Bronchial epithelial cell (primary cell): ENCODE measurements around the gene KCNK10. TPM values are rescaled to one million over a fixed set of nuclear protein-coding genes. Genes with fewer than 3 reads are reported as not detected.

Source experiments
- DNase-seq: peaks from one replicate; pipeline ENCODE4 v3.0.0-alpha.2; 2010; ENCODE audit warnings: low read depth
- FAIRE-seq: peaks from 2 replicates; lab custom pipeline; 2011; peaks lifted over from hg19 to GRCh38; lab: Jason Lieb, UNC
- H3K27me3 ChIP-seq: 2 replicates; pipeline ENCODE4 v1.5.1; 2011; ENCODE audit warnings: low read length; ENCODE audit not compliant: control insufficient read depth, insufficient read depth
- H3K36me3 ChIP-seq: 2 replicates; pipeline ENCODE4 v1.5.1; 2011; ENCODE audit warnings: low read length; ENCODE audit not compliant: control insufficient read depth, insufficient read depth
- H3K4me3 ChIP-seq: 2 replicates; pipeline ENCODE4 v1.5.1; 2011; ENCODE audit warnings: mild to moderate bottlenecking, low read depth, low read length, control low read depth
- total RNA-seq: library from RNA; depleted of rRNA; stranded (reverse); fragments of >200 nt; gene quantifications from 2 replicates; pipeline ENCODE4 v1.2.1, GENCODE V29; 2014
- TF ChIP-seq, protein P1 (sequence below): IDR thresholded peaks from 2 replicates; pipeline ENCODE4 v1.5.1; 2011; ENCODE audit warnings: mild to moderate bottlenecking, moderate library complexity, low read length, control low read depth, inconsistent platforms; ENCODE audit not compliant: insufficient read depth, severe bottlenecking

The KCNK10 gene
- total RNA-seq, 1 donor from 2014 or later, result not detected

DNA sequence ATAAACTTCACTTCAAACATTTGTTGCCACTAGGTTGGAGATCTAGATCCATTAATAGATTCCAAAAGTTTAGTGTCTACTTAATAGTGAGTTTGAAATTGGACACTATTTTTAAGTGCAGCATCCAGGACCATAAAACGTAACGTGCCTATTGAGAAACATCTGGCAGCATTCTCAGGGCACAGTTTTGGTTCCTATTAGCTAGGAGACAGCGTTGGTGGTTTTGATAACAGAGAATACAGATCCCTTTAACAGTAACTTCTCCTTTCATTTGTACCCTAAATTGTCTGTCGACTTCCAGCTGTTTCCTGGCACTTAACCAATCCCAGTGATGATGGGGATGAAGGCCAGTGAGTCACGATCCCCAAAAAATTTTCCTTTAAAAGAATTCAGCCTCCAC, 25.8 kb downstream of the KCNK10 start:
- DNase-seq (no peak), FAIRE-seq (no peak)
- Histone ChIP-seq H3K4me3 (no peak overlapping the region), H3K36me3 (no peaks in the 10 kb centered on the region), H3K27me3 (no peaks in the 10 kb centered on the region)
- TF ChIP-seq, protein P1, sequence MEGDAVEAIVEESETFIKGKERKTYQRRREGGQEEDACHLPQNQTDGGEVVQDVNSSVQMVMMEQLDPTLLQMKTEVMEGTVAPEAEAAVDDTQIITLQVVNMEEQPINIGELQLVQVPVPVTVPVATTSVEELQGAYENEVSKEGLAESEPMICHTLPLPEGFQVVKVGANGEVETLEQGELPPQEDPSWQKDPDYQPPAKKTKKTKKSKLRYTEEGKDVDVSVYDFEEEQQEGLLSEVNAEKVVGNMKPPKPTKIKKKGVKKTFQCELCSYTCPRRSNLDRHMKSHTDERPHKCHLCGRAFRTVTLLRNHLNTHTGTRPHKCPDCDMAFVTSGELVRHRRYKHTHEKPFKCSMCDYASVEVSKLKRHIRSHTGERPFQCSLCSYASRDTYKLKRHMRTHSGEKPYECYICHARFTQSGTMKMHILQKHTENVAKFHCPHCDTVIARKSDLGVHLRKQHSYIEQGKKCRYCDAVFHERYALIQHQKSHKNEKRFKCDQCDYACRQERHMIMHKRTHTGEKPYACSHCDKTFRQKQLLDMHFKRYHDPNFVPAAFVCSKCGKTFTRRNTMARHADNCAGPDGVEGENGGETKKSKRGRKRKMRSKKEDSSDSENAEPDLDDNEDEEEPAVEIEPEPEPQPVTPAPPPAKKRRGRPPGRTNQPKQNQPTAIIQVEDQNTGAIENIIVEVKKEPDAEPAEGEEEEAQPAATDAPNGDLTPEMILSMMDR, result no peak

DNA sequence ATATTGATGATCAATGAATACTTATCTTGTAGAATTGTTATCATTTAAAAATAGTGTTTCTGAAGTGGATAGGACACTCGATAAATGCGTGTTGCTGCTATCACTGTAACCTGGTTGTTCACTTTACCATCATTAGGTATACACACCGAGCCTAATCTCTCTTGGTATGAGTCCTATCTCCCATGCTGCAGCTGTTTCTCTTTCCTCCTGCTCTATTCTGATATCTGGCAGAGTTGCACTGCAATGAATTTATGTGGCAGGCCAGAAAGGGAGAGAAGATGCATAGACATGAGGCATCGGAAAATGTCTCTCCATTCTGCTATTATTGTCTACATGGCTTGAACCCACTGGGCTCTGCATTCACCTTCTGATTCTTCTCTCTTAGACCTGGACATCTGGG, 26.7 kb downstream of the KCNK10 start:
- FAIRE-seq, result no peak
- H3K36me3 ChIP-seq, result no peaks in the 10 kb centered on the region
- no peak overlapping the region for H3K4me3 ChIP-seq
- H3K27me3 ChIP-seq, result no peaks in the 10 kb centered on the region
- DNase-seq, result no peak
- TF ChIP-seq, protein P1, result no peak

DNA sequence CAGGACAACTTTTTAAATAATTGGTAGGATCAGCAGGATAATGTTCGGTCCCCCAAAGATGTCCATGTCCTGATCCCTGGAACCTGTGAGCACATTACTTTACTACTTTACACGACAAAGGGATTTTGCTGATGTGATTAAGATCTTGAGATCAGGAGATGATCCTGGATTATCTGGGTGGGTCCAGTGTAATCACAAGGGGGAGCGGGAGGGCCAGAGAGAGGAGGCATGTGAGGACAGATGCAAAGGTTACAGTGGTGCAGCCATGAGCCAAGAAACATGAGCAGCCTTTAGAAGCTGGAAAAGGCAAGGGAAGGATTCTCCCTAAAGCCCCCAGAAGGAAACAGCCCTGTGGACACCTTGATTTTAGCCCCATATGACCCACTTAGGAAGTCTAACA, 33.1 kb downstream of the KCNK10 start:
- TF ChIP-seq, protein P1, result no peak
- H3K4me3 ChIP-seq, result no peak overlapping the region
- H3K27me3 ChIP-seq, result no peaks in the 10 kb centered on the region
- DNase-seq, result no peak
- H3K36me3 ChIP-seq, result no peaks in the 10 kb centered on the region
- no peak for FAIRE-seq

DNA sequence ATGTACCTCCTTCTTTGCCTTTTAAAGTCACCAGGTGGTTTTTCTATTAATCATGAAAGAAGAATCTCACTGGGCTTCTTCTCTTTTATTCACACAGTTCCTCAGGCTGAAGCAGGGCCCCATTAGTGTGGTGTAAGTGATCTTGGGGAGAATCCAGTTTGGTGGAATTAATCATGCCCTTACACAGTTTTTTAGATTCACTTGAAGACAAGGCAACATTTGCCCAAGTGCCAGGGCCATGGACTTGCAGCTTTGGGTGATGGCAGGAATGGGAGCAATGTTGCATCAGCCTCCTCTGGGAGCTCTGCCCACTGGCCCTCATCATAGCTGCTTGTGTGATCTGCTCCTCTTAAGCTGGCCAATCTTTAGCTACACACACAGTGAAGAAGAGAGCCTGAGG, 33.8 kb downstream of the KCNK10 start:
- H3K4me3 ChIP-seq, result no peak overlapping the region
- peak; percentile 81 for DNase-seq
- H3K36me3 ChIP-seq, result no peaks in the 10 kb centered on the region
- H3K27me3 ChIP-seq, result no peaks in the 10 kb centered on the region
- TF ChIP-seq, protein P1, result no peak
- peak; percentile 7 for FAIRE-seq

DNA sequence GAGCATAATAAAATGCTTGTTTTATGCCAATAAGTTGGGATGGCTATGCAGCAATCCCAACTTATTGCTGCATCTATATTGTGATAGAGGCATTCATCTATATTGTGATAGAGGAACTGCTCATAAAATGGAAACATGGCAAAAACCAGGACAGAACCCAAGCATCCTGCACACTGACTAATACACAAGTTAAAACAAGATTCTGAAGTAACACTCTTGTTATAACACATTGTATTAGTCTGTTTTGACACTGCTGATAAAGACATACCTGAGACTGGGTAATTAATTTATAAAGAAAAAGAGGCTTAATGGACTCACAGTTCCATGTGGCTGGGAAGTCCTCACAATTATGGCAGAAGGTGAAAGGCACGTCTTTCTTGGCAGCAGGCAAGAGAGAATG, 36.8 kb downstream of the KCNK10 start:
- Histone ChIP-seq H3K36me3 (no peaks in the 10 kb centered on the region), H3K27me3 (no peaks in the 10 kb centered on the region), H3K4me3 (no peak overlapping the region)
- DNase-seq, result peak; percentile 50
- TF ChIP-seq, protein P1, result no peak
- FAIRE-seq, result no peak

DNA sequence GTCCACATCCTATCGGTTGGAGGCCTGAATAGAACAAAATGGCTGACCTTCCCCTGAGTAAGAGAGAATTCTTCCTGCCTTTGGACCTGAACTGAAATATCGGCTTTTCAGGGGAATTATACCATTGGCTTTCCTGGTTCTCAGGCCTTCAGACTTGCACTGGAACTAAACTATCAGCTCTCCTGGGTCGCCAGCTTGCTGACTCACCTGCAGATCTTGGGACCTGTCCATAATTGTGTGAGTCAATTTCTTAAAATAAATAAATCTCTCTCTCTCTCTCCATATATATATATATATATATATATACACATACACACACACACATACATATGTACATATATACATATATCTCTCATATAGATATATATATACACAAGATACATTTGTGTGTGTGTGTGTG, 41.6 kb downstream of the KCNK10 start:
- Histone ChIP-seq H3K27me3 (no peaks in the 10 kb centered on the region), H3K36me3 (no peaks in the 10 kb centered on the region), H3K4me3 (no peak overlapping the region)
- DNase-seq (peak; percentile 48), FAIRE-seq (no peak)
- TF ChIP-seq, protein P1, result no peak
